SU-DHL-6 (cell line): Measurements from ENCODE around the gene IFIT1B.

Source experiments
- H2AFZ ChIP-seq: fragments of 200-600 bp; sonication (generic); 2 replicates; pipeline ENCODE4 v1.6.1; 2014; ENCODE audit warnings: low read depth, mild to moderate bottlenecking, moderate library complexity, mixed read lengths, antibody characterized with exemption, low read length; ENCODE audit not compliant: severe bottlenecking
- H3F3A ChIP-seq: fragments of 200-600 bp; shearing (Covaris generic); 2 replicates; pipeline ENCODE4 v1.6.0; 2016; ENCODE audit warnings: antibody characterized with exemption, mild to moderate bottlenecking; ENCODE audit not compliant: insufficient read depth
- H3K27ac ChIP-seq: fragments of 200-600 bp; sonication (generic); 2 replicates; pipeline ENCODE4 v1.5.1; 2016; ENCODE audit warnings: low read depth, mild to moderate bottlenecking, low read length, moderate library complexity, mixed read lengths
- H3K27me3 ChIP-seq: fragments of 200-600 bp; sonication (generic), shearing (Covaris generic); 2 replicates; pipeline ENCODE4 v1.6.0; 2014; ENCODE audit warnings: mild to moderate bottlenecking, low read length
- H3K36me3 ChIP-seq: fragments of 200-600 bp; sonication (generic); 2 replicates; pipeline ENCODE4 v1.6.1; 2014; ENCODE audit warnings: mild to moderate bottlenecking, low read length, mixed read lengths
- H3K4me2 ChIP-seq: fragments of 300-600, 200-600 bp; shearing (Covaris generic), sonication (generic); 2 replicates; pipeline ENCODE4 v1.6.0; 2014; ENCODE audit warnings: low read length, low read depth, mild to moderate bottlenecking; ENCODE audit not compliant: poor library complexity, severe bottlenecking
- H3K4me3 ChIP-seq: fragments of 200-600 bp; sonication (generic); 2 replicates; pipeline ENCODE4 v1.5.1; 2014; ENCODE audit warnings: antibody characterized with exemption, low read length, mild to moderate bottlenecking, mixed read lengths; ENCODE audit not compliant: insufficient read depth, poor library complexity, severe bottlenecking
- H3K79me2 ChIP-seq: fragments of 200-600 bp; sonication (generic); 2 replicates; pipeline ENCODE4 v1.6.1; 2014; ENCODE audit warnings: mild to moderate bottlenecking, low read length, moderate library complexity; ENCODE audit not compliant: insufficient read depth
- H3K9ac ChIP-seq: fragments of 200-600 bp; sonication (generic); 2 replicates; pipeline ENCODE4 v1.7.0; 2014; ENCODE audit warnings: mild to moderate bottlenecking, low read length
- H3K9me2 ChIP-seq: fragments of 200-600 bp; sonication (generic); replicated peaks from 2 replicates; pipeline ENCODE4 v1.6.1; 2014; ENCODE audit warnings: low read length; ENCODE audit not compliant: insufficient read depth
- H3K9me3 ChIP-seq: fragments of 200-600 bp; sonication (generic); 2 replicates; pipeline ENCODE4 v1.6.1; 2014; ENCODE audit warnings: low read length, mixed read lengths; ENCODE audit not compliant: insufficient read depth
- H4K20me1 ChIP-seq: fragments of 200-600 bp; sonication (generic); 2 replicates; pipeline ENCODE4 v1.6.1; 2014; ENCODE audit warnings: low read depth, mild to moderate bottlenecking, antibody characterized with exemption, low read length, moderate library complexity, mixed read lengths
- EZH2phosphoT487 ChIP-seq: fragments of 200-600 bp; sonication (generic), shearing (Covaris generic); conservative IDR thresholded peaks from 2 replicates; pipeline ENCODE4 v1.6.1; 2018; ENCODE audit warnings: mild to moderate bottlenecking, antibody characterized with exemption, low read length, moderate library complexity, mixed read lengths
- TF ChIP-seq, protein P1 (sequence below): fragments of 200-600 bp; sonication (generic); IDR thresholded peaks from one replicate; pipeline ENCODE4 v1.5.1; 2017; ENCODE audit warnings: antibody characterized with exemption, mild to moderate bottlenecking, low read length, moderate library complexity; ENCODE audit not compliant: insufficient read depth, poor library complexity, severe bottlenecking

Gene IFIT1B

DNA sequence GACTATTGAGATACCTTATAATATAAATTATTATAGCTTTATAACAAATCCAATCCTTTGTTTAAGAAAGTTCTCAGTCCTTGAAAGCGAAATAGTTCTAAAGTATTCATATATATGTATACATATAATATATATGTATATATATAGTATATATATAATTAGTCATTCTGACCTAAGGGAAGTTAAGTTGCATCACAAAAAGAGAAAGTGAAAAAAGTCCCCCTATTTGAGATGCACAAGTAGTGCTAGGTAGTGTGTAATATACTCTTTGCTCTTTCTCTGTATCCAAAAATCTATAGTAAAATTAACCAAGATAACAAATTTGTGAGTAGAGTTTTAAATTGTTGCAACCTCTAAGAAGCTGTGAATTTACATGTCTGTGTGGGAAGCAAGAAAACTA lies 13.3 kb upstream of the IFIT1B start:
- Histone ChIP-seq H3K27ac (no peak overlapping the region), H3K9ac (no peak overlapping the region), H3K4me2 (no peak overlapping the region), H3F3A (no peaks in the 10 kb centered on the region), H3K9me2 (no peaks in the 10 kb centered on the region), H3K27me3 (no peaks in the 10 kb centered on the region), H3K36me3 (no peaks in the 10 kb centered on the region), H3K79me2 (no peaks in the 10 kb centered on the region), H3K4me3 (no peak overlapping the region), H2AFZ (no peak overlapping the region), H3K9me3 (no peaks in the 10 kb centered on the region), H4K20me1 (no peaks in the 10 kb centered on the region)
- TF ChIP-seq, protein P1, sequence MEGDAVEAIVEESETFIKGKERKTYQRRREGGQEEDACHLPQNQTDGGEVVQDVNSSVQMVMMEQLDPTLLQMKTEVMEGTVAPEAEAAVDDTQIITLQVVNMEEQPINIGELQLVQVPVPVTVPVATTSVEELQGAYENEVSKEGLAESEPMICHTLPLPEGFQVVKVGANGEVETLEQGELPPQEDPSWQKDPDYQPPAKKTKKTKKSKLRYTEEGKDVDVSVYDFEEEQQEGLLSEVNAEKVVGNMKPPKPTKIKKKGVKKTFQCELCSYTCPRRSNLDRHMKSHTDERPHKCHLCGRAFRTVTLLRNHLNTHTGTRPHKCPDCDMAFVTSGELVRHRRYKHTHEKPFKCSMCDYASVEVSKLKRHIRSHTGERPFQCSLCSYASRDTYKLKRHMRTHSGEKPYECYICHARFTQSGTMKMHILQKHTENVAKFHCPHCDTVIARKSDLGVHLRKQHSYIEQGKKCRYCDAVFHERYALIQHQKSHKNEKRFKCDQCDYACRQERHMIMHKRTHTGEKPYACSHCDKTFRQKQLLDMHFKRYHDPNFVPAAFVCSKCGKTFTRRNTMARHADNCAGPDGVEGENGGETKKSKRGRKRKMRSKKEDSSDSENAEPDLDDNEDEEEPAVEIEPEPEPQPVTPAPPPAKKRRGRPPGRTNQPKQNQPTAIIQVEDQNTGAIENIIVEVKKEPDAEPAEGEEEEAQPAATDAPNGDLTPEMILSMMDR = no peak
- no peak for TF ChIP-seq EZH2phosphoT487

DNA sequence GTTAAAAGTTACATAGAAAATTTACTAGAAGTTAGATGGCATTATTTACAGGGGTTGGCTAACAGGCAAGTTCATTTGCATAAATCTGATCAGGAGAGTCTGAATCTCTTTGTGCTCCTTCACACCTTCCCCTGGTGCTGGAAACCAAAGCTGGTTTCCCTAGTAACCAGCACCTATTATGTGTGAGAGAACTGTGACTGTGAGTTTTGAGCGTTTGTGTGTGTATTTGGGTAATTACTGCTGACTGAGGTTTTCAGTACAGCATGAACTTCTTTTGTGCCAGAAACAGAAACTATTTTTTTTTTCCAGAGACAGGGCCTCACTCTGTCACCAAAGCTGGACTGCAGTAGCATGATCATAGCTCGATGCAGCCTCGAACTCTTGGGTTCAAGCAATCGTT lies 10.3 kb upstream of the IFIT1B start:
- H3F3A ChIP-seq = no peaks in the 10 kb centered on the region
- H3K4me3 ChIP-seq = no peak overlapping the region
- H3K9ac ChIP-seq = no peak overlapping the region
- H3K27me3 ChIP-seq = no peaks in the 10 kb centered on the region
- no peaks in the 10 kb centered on the region for H3K79me2 ChIP-seq
- no peak overlapping the region for H3K27ac ChIP-seq
- TF ChIP-seq, protein P1 = no peak
- no peak for TF ChIP-seq EZH2phosphoT487
- no peaks in the 10 kb centered on the region for H3K9me3 ChIP-seq
- H3K4me2 ChIP-seq = no peak overlapping the region
- no peaks in the 10 kb centered on the region for H3K36me3 ChIP-seq
- H2AFZ ChIP-seq = no peak overlapping the region
- H4K20me1 ChIP-seq = no peaks in the 10 kb centered on the region
- no peaks in the 10 kb centered on the region for H3K9me2 ChIP-seq

DNA sequence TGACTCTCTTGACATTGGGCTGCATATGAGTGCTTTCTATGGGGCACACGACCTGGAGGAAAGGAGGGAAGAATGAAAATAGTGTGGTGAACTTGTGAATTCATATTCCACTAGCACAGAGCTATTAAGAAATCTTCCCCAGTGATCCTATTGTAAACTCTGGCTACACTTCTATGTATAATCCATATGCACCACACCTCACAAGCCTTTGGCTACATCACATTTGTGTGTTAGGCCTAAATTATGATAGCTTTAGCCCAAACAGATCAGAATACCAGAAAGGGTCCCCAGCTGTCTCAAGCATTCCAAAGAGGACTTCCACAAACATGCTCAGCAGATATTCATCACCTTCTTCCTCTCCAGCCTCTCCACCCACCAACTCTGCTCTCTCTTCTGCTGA lies 9.7 kb upstream of the IFIT1B start:
- Histone ChIP-seq H3K27me3 (no peaks in the 10 kb centered on the region), H3K4me2 (no peak overlapping the region), H3K4me3 (no peak overlapping the region), H2AFZ (no peak overlapping the region), H3K9me2 (no peaks in the 10 kb centered on the region), H3K9me3 (no peaks in the 10 kb centered on the region), H3K27ac (no peak overlapping the region), H3K36me3 (no peaks in the 10 kb centered on the region), H3F3A (no peaks in the 10 kb centered on the region), H3K79me2 (no peaks in the 10 kb centered on the region), H3K9ac (no peak overlapping the region), H4K20me1 (no peaks in the 10 kb centered on the region)
- no peak for TF ChIP-seq EZH2phosphoT487
- TF ChIP-seq, protein P1 = no peak
